ENCODE data around the gene STK11IP. TPM values are rescaled to one million over a fixed set of nuclear protein-coding genes. Genes with fewer than 3 reads are reported as not detected.

STK11IP gene
- total and polyA plus RNA-seq, 9 of the 15 experiments (the other 6 are each of a cell fraction or from before 2014, with no cell fraction given): 0.52 to 21.7 (median 5.6) TPM

DNA sequence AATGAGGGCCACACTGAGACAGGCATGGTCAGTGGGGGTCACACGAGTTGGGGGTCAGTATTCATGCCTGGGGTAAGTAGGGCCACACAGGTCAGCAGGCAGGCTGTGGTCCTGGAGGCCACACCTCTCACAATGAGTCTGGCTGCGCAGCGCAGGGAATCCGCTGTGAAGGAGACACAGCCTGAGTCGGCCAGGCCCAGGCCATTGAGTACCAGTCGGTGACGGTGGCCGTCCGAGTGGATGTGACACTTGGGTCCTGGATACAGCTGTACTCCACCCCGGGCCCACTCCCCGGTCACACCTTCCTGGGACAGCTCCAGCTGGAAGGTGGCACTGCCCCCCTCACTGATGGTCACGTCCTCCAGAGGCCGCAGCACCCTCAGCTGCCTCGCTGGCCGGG is 43.3 kb upstream of the STK11IP start (continued):
- TF ChIP-seq ZNF436 (CRISPR knock-in tag; IDR thresholded peaks at IDR 0.05) (no peak), SETDB1 (IDR thresholded peaks at IDR 0.05; ENCODE audit: low read length) (no peak), ZNF41 (CRISPR knock-in tag; conservative IDR thresholded peaks at IDR 0.05) (no peak), NFIX (CRISPR knock-in tag; IDR thresholded peaks at IDR 0.05; ENCODE audit: low read depth) (no peak), STAG1 (CRISPR knock-in tag; IDR thresholded peaks at IDR 0.05; ENCODE audit: borderline replicate concordance) (no peak), NCOA2 (IDR thresholded peaks at IDR 0.05; ENCODE audit: partially characterized antibody in 2 of 2) (no peak), CBX2 (IDR thresholded peaks at IDR 0.05; ENCODE audit: insufficient read depth, low read length, poor library complexity, severe bottlenecking) (no peak), CLOCK (CRISPR knock-in tag; IDR thresholded peaks at IDR 0.05; ENCODE audit: borderline replicate concordance) (no peak)
- TF ChIP-seq, protein P1, sequence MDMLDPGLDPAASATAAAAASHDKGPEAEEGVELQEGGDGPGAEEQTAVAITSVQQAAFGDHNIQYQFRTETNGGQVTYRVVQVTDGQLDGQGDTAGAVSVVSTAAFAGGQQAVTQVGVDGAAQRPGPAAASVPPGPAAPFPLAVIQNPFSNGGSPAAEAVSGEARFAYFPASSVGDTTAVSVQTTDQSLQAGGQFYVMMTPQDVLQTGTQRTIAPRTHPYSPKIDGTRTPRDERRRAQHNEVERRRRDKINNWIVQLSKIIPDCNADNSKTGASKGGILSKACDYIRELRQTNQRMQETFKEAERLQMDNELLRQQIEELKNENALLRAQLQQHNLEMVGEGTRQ (CRISPR knock-in tag; IDR thresholded peaks at IDR 0.05): no peak

All from K562 (cell line).